HL-60 (cell line): ENCODE data around the gene CDKL1.
A peak's percentile ranks its signal among the peaks of the same experiment; 100 is the strongest.
"Not testable (repeated sequence)": the region's sequence is repeated elsewhere in the genome, so short reads cannot be mapped to it uniquely, and the experiment has no call there.

ENCODE experiments used
- DNase-seq, 2 experiments: peaks; one replicate each; pipeline ENCODE4 v3.0.0-alpha.2; 2010 to 2020; ENCODE audit warnings: low read depth in 1 of 2, low spot score in 1 of 2
- H3K27ac ChIP-seq: fragments of 250-450 bp; sonication (Bioruptor Pico); replicated peaks from 2 replicates; pipeline ENCODE4 v1.5.1; 2020; ENCODE audit warnings: mild to moderate bottlenecking, moderate library complexity
- H3K27me3 ChIP-seq: fragments of 250-450 bp; sonication (Bioruptor Pico); 2 replicates; pipeline ENCODE4 v1.5.1; 2021; ENCODE audit warnings: mild to moderate bottlenecking, moderate library complexity; ENCODE audit not compliant: insufficient read depth, poor library complexity, severe bottlenecking
- H3K4me3 ChIP-seq: replicated peaks from 2 replicates; pipeline ENCODE4 v1.5.1; 2011; ENCODE audit warnings: mild to moderate bottlenecking, control low read depth, low read length; ENCODE audit not compliant: insufficient read depth
- GABPA ChIP-seq: IDR thresholded peaks from 2 replicates; pipeline ENCODE4 v1.6.1; 2012; ENCODE audit warnings: low read depth
- POLR2AphosphoS5 ChIP-seq: IDR thresholded peaks from 2 replicates; pipeline ENCODE4 v1.6.1; 2012; ENCODE audit warnings: low read depth
- SPI1 ChIP-seq: IDR thresholded peaks from 2 replicates; pipeline ENCODE4 v1.6.1; 2012; ENCODE audit warnings: low read depth, mild to moderate bottlenecking, borderline replicate concordance
- TF ChIP-seq, protein P1 (sequence below): IDR thresholded peaks from 2 replicates; pipeline ENCODE4 v1.6.1; 2012; ENCODE audit warnings: low read depth; ENCODE audit not compliant: insufficient replicate concordance
- TF ChIP-seq, protein P2 (sequence below): IDR thresholded peaks from one replicate; pipeline ENCODE4 v1.5.1; 2011; ENCODE audit warnings: low read length, control low read depth, inconsistent platforms; ENCODE audit not compliant: insufficient read depth

CDKL1 gene

DNA sequence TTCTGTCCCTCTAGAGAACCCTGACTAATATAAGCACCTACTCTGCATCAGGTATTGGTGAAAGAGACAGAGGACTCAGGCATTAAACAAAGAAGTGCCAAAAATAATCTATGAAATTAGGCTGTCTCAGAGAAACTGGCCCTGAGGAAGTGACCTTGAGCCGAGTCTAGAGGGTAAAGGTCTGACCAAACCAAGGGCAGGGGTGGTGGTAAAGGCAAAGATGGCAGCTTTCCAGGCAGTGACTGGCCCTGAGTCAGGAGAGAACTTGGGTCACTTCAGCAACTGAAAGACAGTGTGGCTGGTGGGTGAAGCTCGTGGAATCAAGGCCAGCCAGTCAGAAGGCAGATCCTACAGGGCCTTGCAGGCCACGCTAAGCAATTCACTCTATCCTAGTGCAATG, 30.6 kb downstream of the CDKL1 start:
- no peak overlapping the region for H3K4me3 ChIP-seq
- no peak for DNase-seq
- no peak overlapping the region for H3K27ac ChIP-seq
- TF ChIP-seq POLR2AphosphoS5 = no peak
- TF ChIP-seq, protein P1, sequence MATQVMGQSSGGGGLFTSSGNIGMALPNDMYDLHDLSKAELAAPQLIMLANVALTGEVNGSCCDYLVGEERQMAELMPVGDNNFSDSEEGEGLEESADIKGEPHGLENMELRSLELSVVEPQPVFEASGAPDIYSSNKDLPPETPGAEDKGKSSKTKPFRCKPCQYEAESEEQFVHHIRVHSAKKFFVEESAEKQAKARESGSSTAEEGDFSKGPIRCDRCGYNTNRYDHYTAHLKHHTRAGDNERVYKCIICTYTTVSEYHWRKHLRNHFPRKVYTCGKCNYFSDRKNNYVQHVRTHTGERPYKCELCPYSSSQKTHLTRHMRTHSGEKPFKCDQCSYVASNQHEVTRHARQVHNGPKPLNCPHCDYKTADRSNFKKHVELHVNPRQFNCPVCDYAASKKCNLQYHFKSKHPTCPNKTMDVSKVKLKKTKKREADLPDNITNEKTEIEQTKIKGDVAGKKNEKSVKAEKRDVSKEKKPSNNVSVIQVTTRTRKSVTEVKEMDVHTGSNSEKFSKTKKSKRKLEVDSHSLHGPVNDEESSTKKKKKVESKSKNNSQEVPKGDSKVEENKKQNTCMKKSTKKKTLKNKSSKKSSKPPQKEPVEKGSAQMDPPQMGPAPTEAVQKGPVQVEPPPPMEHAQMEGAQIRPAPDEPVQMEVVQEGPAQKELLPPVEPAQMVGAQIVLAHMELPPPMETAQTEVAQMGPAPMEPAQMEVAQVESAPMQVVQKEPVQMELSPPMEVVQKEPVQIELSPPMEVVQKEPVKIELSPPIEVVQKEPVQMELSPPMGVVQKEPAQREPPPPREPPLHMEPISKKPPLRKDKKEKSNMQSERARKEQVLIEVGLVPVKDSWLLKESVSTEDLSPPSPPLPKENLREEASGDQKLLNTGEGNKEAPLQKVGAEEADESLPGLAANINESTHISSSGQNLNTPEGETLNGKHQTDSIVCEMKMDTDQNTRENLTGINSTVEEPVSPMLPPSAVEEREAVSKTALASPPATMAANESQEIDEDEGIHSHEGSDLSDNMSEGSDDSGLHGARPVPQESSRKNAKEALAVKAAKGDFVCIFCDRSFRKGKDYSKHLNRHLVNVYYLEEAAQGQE = no peak
- no peaks in the 10 kb centered on the region for H3K27me3 ChIP-seq

DNA sequence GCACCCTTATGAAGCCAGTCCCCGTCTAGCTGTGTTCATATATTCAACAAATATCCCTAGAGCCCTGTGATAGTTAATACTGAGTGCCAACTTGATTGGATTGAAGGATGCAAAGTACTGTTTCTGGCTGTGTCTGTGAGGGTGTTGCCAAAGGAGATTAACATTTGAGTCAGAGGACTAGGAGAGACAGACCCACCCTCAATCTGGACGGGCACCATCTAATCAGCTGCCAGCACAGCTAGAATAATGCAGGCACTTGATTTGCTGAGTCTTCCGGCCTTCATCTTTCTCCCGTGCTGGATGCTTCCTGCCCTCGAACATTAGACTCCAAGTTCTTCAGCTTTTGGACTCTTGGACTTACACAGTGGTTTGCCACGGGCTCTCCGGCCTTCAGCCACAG, 31.1 kb downstream of the CDKL1 start:
- DNase-seq, H3K4me3 ChIP-seq, H3K27me3 ChIP-seq, H3K27ac ChIP-seq: not testable (repeated sequence)

DNA sequence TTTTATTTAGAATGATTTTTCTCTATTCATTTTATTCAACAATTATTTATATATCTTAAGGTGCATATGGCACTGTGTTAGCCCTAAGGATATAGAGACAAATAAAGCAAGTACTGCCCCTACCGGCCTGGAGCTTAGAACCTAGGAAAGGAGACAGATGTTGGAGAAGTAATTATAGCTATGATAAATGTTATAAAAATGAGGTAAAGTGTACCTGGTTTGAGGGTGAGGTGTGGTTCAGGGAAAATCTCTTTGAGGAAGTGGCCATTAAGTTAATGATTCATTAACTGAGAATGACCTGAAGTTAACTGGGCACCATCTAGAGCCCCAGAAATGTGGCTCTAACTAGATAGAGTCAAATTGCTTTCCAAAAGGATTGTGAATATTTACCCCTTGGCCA, 31.9 kb downstream of the CDKL1 start:
- Histone ChIP-seq H3K4me3 (no peak overlapping the region), H3K27ac (no peak overlapping the region), H3K27me3 (no peaks in the 10 kb centered on the region)
- no peak for DNase-seq
- TF ChIP-seq, protein P2, sequence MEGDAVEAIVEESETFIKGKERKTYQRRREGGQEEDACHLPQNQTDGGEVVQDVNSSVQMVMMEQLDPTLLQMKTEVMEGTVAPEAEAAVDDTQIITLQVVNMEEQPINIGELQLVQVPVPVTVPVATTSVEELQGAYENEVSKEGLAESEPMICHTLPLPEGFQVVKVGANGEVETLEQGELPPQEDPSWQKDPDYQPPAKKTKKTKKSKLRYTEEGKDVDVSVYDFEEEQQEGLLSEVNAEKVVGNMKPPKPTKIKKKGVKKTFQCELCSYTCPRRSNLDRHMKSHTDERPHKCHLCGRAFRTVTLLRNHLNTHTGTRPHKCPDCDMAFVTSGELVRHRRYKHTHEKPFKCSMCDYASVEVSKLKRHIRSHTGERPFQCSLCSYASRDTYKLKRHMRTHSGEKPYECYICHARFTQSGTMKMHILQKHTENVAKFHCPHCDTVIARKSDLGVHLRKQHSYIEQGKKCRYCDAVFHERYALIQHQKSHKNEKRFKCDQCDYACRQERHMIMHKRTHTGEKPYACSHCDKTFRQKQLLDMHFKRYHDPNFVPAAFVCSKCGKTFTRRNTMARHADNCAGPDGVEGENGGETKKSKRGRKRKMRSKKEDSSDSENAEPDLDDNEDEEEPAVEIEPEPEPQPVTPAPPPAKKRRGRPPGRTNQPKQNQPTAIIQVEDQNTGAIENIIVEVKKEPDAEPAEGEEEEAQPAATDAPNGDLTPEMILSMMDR = no peak
- TF ChIP-seq POLR2AphosphoS5 = no peak
- TF ChIP-seq GABPA = no peak
- TF ChIP-seq SPI1 = 0 out of 2 replicates have a peak, but pooled peaks have one; percentile 8

DNA sequence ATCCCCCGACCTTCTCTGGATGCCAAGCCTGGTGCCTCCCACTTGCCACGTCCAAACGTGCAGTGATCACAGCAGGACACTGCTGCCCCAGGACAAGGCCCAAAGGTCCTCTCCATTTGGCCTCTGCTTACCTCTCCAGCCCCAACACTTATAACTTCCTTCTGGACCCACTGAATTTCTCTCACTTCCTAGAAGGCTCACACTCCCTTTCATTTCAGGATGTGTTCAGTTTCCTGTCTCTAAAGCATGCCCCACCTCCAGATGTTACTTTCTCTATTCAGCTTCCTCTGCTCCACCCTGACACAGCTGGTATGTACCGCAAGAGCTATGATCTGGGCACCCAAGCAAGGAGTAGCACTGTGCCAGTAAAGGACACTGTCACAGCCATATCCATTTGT, 33.0 kb downstream of the CDKL1 start:
- peak overlapping the region; percentile 45 for H3K27ac ChIP-seq
- DNase-seq = peak; percentile 49 to 86
- no peaks in the 10 kb centered on the region for H3K27me3 ChIP-seq
- TF ChIP-seq SPI1 = peak; percentile 49; the same call in 1 of the 2 replicates
- TF ChIP-seq, protein P2 = no peak
- peak overlapping the region; percentile 44 for H3K4me3 ChIP-seq

DNA sequence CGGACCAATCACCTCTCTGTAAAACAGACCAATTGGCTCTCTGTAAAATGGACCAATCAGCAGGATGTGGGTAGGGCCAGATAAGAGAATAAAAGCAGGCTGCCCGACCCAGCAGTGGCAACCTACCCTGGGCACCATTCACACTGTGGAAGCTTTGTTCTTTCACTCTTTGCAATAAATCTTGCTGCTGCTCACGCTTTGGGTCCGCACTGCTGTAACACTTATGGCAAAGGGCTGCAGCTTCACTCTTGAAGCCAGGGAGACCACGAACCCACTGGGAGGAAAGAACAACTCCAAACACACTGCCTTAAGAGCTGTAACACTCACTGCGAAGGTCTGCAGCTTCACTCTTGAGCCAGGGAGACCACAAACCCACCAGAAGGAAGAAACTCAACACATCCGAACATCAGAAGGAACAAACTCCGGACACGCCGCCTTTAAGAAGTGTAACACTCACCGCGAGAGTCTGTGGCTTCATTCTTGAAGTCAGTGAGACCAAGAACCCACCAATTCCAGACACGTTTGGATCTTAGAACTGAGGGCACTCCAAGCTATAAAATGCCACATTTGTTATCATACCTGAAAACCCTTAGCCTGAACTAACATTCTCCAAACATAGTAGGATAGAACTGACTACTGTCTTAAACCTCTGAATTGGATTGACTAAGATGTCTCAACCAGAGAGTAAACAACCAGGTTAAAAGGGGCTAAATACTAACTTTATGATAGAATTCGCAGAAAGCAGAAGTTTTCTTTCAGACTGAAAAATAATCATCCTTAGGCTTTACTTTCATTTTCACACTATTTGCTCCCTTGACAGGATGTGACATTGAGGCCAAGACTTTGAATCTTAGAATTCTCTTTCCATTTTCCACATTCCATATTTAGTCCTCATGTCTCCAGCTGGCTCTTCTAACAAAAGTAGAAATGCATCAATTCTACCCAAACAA, 33.6 kb downstream of the CDKL1 start:
- peak overlapping the region; percentile 44 for H3K4me3 ChIP-seq
- peak overlapping the region; percentile 45 for H3K27ac ChIP-seq
- DNase-seq = peak in 1 of 2 experiments; percentile 25
- TF ChIP-seq, protein P1 = no peak
- TF ChIP-seq POLR2AphosphoS5 = no peak
- no peak for TF ChIP-seq SPI1
- no peak for TF ChIP-seq GABPA
- TF ChIP-seq, protein P2 = no peak
- H3K27me3 ChIP-seq = no peaks in the 10 kb centered on the region

DNA sequence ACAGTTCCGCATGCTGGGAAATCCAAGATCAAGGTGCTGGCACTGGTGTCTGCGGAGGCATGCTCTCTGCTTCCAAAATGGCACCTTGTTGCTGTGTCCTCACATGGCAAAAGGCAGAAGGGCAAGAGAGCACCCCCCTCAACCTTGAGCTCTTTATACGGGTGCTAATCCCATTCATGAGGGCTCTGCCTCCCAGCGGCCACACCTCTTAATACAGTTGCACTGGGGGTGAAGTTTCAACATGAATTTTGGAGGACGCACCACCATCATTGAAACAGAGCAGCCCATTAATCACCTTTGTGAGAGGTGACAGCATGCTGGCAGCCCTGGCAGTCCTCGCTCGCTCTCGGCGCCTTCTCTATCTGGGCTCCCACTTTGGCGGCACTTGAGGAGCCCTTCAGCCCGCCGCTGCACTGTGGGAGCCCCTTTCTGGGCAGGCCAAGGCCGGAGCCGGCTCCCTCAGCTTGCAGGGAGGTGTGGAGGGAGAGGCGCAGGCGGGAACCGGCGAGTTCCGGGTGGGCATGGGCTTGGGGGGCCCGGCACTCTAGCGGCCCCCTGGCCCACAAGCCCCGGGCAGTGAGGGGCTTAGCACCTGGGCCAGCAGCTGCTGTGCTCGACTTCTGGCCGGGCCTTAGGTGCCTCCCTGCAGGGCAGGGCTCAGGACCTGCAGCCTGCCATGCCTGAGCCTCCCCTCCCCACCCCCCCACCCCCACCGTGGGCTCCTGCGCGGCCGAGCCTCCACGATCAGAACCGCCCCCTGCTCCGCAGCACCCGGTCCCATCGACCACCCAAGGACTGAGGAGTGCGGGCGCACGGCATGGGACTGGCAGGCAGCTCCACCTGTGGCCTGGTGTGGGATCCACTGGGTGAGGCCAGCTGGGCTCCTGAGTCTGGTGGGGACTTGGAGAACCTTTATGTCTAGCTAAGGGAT, 34.9 kb downstream of the CDKL1 start:
- H3K4me3 ChIP-seq, DNase-seq, H3K27ac ChIP-seq: not testable (repeated sequence)

More for the DNA sequence above, 34.9 kb downstream of the CDKL1 start:
- not testable (repeated sequence) for H3K27me3 ChIP-seq
